ENCODE results near the gene PPA1.

The PPA1 gene

DNA sequence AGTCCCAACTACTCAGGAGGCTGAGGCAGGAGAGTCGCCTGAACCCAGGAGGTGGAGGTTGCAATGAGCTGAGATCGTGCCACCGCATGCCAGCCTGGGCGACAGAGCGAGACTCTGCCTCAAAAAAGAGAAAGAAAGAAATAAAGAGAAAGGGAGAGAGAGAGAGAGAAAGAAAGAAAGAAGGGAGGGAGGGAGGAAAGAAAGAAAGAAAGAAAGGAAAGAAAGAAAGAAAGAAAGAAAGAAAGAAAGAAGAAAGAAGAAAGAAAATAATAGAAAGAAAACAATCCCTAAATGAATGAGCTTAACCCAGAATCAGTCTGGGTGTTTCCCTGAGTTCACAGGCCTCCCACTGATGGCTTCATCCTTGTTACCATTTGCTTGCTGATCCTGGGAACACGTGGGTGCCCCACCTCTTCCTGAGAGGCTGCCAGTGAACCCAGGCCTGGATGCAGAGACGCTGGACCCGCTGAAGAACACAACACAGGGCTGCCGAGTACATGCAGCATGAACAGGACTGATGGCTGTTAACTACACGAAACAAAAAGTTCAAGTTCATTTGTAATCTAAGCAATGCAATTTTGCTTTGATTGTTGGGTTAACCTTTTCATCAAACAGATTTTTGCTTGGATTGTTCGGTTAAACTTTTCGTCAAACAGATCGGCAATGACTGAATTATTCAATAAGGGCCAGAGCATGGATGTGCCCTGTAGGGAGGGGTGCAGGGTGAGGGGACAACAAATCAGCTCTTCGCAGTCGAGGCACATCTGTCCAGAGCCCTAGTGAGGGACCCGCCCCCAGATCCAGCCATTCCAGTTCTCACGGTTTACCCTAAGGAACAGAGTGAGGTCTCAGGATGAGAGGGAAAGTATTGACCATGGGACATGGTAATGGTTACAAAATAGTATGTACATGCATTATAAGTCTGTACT, 39.0 kb upstream of the PPA1 start:
- in situ Hi-C loops (cut with HindIII; ENCODE audit: low sequenced_read_pairs): no loop called here
- TF ChIP-seq, protein P1, sequence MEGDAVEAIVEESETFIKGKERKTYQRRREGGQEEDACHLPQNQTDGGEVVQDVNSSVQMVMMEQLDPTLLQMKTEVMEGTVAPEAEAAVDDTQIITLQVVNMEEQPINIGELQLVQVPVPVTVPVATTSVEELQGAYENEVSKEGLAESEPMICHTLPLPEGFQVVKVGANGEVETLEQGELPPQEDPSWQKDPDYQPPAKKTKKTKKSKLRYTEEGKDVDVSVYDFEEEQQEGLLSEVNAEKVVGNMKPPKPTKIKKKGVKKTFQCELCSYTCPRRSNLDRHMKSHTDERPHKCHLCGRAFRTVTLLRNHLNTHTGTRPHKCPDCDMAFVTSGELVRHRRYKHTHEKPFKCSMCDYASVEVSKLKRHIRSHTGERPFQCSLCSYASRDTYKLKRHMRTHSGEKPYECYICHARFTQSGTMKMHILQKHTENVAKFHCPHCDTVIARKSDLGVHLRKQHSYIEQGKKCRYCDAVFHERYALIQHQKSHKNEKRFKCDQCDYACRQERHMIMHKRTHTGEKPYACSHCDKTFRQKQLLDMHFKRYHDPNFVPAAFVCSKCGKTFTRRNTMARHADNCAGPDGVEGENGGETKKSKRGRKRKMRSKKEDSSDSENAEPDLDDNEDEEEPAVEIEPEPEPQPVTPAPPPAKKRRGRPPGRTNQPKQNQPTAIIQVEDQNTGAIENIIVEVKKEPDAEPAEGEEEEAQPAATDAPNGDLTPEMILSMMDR (IDR thresholded peaks at IDR 0.05; ENCODE audit: low read depth, low read length, missing control alignments): no peak
- no peak for DNase-seq (ENCODE audit: low read depth)
- no peak overlapping the region for H3K4me3 ChIP-seq (ENCODE audit: low read depth, low read length)

DNA sequence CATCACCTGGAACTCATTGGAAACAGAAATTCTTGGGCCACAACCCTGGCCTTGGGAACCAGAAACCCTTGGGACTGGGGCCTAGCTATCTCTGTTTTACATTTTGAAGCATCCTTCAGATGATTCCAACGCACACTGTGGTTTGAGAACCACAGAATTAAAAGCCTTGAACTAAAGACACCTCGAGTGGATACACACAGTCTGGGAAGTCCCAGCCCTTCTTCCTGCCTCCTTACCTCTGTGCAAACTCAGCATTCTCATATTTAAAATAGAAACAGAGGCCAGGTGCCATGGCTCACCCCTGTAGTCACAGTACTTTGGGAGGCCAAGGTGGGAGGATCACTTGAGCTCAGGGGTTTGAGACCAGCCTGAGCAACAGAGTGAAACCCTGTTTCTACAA, 37.7 kb upstream of the PPA1 start:
- in situ Hi-C loops (cut with HindIII; ENCODE audit: low sequenced_read_pairs): no loop called here
- no peak overlapping the region for H3K4me3 ChIP-seq (ENCODE audit: low read depth, low read length)
- no peak for DNase-seq (ENCODE audit: low read depth)
- TF ChIP-seq, protein P1 (IDR thresholded peaks at IDR 0.05; ENCODE audit: low read depth, low read length, missing control alignments): no peak

DNA sequence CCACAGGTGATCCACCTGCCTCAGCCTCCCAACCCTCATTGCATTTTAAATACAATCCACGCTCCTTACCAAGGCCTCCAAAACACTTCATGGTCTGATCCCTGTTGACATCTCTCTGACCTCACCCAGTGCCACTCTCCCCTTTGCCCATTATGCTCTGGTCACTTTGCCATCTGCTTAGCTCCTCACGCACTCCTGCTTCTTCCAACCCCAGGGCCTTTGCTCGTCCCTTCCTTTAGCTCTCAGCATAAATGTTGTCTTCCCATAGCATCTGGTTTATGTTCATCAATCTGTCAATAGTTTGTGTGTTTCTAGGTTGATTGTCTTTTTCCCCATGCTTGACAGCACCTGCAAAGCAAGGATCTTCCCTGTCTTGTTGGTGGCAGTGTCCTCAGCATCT, 36.5 kb upstream of the PPA1 start:
- no peak for DNase-seq (ENCODE audit: low read depth)
- TF ChIP-seq, protein P1 (IDR thresholded peaks at IDR 0.05; ENCODE audit: low read depth, low read length, missing control alignments): no peak
- no peak overlapping the region for H3K4me3 ChIP-seq (ENCODE audit: low read depth, low read length)
- in situ Hi-C loops (cut with HindIII; ENCODE audit: low sequenced_read_pairs): no loop called here

DNA sequence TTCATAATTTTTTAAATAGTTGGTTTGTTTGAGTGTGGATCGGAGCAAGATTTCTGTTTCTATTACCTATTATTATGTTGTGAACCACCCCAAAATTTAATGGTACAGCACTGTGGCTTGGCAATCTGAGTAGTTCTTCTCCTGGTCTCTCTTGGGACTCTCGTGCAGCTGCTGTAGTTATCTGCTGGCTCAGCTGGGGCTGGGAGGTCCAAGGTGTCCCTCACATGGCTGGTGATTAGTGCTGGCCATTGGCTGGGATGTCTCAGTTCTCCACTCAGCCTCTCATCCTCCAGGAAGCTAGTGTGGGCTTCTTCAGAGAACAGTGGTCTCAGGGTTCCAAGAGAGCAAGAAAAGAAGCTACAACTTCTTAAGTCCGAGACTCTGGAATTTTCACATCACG, 35.1 kb upstream of the PPA1 start:
- in situ Hi-C loops (cut with HindIII; ENCODE audit: low sequenced_read_pairs): no loop called here

DNA sequence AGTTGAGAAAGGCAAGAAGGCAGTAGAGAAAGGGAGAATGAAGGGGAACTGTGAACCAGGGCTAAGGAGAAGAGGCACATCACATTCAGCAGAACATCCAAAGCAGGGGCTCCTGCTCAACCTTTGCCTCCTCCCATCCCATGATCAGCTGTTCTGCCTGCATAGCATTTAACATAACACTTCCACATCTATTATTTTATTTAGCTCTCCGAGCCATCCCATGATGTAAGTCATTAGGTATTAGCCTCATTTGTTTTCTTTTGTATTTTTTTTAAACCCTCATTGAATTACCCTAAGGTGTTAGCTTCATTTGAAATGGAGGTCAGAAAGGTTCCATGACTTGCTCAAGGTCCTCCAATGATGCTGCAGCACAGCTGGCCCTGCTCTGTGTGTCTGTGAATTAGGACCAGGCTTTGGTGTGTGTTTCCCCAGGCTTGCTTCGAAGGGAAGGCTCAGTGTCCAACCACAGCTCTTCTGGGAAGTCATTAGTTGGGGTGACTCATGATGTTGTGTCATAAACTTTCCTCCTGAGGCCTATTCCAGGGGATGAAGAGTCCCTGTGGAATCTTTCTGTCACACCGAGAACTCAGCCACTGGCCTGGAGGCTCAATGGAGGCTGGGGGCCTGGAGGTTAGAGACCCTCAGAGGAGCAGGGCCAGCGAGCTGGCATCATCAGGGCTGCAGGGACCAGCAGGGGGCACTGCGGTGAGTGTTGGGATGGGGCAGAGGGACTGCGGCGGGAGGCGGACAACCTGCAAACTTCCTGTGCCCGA, 34.1 kb upstream of the PPA1 start:
- in situ Hi-C loops (cut with HindIII; ENCODE audit: low sequenced_read_pairs): no loop called here
- no peak overlapping the region for H3K4me3 ChIP-seq (ENCODE audit: low read depth, low read length)
- peak; percentile 74 for DNase-seq (ENCODE audit: low read depth)
- TF ChIP-seq, protein P1 (IDR thresholded peaks at IDR 0.05; ENCODE audit: low read depth, low read length, missing control alignments): peak; percentile 37

More for the DNA sequence above, 35.1 kb upstream of the PPA1 start:
- TF ChIP-seq, protein P1 (IDR thresholded peaks at IDR 0.05; ENCODE audit: low read depth, low read length, missing control alignments): no peak
- no peak for DNase-seq (ENCODE audit: low read depth)
- H3K4me3 ChIP-seq (ENCODE audit: low read depth, low read length): no peak overlapping the region

DNA sequence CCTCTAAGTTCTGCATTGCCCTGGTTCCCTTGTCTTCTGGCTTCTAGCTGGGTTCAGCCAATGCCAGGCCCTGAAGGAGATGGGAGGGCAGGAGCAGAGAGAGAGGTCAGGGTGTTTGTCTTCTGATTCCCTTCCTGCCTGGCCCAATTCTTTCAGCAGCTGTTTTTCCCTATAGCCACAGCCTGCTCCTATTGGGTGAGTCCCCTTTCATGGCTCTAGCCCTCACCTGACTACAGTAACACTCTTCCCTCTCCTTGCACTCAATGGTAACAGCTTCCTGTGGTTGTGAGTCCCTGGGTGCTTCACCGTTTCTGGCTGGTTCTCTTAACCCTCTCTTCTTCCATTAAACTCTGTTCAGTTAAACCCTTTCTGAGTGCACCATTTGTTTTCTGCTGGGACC, 33.5 kb upstream of the PPA1 start:
- TF ChIP-seq, protein P1 (IDR thresholded peaks at IDR 0.05; ENCODE audit: low read depth, low read length, missing control alignments): no peak
- DNase-seq (ENCODE audit: low read depth): no peak
- in situ Hi-C loops (cut with HindIII; ENCODE audit: low sequenced_read_pairs): no loop called here
- no peak overlapping the region for H3K4me3 ChIP-seq (ENCODE audit: low read depth, low read length)

All from astrocyte of the cerebellum (primary cell).